ENCODE results near the gene WDR20.

WDR20 gene

DNA sequence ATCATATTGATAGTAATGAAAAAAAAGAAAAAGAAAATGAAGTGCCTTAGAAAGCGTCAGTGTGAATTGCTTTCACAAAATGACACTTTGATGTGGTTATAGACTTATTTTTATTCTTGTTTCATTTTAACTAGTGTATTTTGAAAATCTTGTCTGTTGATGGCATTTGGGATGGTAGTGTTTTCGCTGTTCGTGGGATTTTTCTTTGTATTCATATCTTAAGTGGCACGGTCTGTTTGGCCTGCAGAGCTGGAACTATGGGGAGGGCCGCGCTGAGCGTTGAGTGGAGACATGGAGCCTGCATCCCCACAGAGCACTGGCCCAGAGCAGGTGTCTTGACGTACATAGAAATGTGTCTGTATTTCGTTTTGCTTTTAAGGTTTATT, 61.6 kb downstream of the WDR20 start:
- DNase-seq = no peak

DNA sequence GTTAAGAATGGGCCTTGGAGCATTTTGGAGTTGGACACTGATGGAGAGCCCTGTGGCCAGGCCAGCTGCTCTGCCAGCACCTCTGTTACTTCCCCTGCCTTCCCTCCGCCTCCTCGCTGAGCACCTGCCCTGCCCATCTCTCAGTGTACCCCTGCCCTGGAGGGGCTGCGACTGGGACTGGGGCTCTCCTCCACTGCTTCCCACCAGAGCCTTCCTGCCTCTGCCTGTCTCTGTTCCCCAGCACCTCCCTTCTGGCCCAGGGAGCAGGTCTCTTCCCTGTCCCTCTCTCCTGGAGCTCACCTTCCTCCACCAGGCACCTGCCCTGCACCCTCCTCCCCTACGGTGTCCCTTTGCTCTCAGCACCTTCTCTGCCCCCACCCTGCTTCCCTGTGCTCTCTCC, 62.1 kb downstream of the WDR20 start:
- DNase-seq = no peak

DNA sequence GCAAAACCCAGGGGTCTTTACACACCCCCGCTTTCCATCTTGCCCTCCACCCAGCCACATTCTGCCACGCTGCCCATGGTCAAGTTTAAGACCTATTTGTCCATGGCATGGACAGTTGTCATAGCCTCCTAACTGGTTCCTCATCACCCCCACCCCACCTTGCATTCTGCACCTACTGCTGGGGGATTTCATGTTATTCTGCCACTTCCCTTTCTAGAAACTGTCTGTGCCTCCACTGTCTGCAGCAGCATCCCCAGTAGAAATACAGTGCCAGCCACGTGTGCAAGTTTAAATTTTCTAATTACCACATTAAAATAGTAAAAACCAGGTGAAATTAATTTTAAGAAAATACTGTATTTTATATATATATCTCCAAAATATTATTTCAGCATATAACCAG, 63.2 kb downstream of the WDR20 start:
- no peak for DNase-seq

DNA sequence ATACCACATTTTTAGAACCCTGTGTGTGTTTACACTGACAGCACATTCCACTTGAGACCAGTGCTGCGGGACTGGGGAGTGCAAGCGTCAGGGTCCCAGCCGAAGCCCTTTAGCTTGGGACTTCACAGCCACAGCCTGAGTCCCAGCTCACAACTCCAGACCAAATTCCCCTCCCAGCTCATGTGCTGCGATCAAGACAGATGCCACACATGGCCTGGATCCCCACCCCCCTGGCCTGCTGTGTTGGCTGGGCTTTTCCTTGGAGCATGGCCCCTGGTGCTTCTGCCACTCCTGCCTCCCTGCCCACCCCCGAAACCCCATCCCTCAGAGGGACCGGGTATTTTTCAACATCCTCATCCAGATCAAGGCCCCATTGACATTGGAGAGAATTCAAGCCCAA, 63.7 kb downstream of the WDR20 start:
- no peak for DNase-seq

DNA sequence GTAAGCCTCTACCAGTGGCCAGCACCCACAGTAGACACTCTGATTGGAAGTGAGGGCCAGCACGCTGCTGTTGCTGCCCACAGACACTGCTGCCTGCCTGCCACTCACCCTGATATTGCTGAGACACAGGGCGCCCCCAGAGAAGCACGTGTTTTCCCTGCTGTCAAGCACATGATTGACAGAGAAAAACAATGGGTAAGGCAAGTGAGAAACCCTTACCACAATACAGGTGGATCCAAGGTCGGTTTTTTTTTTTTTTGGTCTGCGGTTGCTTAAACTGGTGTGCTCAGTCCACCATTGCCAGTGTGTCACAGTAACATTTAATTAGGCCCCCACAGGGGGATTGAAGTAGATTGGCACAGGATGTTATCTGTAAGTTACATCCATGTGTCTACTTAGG, 65.9 kb downstream of the WDR20 start:
- DNase-seq = no peak

DNA sequence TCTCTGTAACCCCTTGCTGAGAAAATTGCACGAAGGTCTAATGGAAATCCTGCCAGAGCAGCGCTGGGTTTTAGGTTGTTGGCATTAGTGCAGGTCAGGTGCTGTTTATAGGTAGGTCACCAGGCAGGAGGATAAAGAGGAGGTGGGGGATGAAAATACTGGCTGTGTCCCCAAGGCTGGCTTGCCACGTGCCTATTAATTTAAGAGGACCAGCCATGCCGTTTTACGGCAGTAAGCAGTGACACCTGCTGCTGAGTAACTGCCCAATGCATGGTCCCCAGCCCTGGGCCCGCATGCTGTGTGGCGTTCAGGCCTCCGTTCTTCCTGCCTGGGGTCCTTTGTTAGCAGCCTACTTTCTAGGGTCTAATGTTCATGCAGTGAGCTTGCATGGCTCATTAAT, 67.2 kb downstream of the WDR20 start:
- no peak for DNase-seq

DNA sequence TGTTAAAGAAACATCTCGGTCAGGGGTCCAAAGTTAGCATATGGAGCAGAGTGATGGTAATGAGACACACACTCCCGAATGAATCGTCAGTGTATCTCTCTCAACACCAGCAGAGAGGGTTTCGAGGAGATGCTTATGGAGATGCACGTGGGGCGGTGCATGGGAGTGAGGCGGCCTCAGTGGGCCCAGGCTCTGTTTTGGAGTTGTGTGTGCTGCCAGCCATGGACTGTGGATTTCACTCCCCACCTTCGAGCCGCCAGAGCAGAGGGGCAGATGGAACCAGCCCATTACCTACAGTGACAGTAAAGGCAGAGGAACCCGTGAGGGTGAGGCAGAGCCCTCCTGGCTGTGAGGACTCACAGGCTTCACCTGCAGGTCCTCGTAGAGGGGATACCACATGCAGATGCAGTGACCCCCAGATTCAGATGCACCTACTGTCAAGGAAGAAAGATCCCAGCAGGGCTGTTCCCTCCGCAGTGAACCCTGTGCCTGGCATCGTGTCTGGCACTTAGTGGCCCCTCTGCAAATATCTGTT, 68.2 kb downstream of the WDR20 start:
- DNase-seq = no peak

DNA sequence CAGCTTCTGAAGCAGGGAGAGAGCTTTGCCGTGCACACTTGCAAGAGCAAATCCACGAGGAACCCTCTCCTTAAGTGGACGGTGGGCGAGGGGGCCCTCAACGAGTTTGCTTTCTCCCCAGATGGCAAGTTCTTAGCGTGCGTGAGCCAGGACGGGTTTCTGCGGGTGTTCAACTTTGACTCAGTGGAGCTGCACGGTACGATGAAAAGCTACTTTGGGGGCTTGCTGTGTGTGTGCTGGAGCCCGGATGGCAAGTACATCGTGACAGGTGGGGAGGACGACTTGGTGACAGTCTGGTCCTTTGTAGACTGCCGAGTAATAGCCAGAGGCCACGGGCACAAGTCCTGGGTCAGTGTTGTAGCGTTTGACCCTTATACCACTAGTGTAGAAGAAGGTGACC, 69.0 kb downstream of the WDR20 start:
- no peak for DNase-seq

DNA sequence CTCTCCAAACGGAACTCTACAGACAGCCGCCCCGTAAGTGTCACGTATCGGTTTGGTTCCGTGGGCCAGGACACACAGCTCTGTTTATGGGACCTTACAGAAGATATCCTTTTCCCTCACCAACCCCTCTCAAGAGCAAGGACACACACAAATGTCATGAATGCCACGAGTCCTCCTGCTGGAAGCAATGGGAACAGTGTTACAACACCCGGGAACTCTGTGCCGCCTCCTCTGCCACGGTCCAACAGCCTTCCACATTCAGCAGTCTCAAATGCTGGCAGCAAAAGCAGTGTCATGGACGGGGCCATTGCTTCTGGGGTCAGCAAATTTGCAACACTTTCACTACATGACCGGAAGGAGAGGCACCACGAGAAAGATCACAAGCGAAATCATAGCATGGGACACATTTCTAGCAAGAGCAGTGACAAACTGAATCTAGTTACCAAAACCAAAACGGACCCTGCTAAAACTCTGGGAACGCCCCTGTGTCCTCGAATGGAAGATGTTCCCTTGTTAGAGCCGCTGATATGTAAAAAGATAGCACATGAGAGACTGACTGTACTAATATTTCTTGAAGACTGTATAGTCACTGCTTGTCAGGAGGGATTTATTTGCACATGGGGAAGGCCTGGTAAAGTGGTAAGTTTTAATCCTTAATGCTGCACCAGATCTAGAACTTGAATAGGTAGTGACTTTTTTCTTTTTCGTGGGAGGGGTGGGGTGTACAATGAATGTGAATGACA, 69.7 kb downstream of the WDR20 start:
- DNase-seq = no peak

DNA sequence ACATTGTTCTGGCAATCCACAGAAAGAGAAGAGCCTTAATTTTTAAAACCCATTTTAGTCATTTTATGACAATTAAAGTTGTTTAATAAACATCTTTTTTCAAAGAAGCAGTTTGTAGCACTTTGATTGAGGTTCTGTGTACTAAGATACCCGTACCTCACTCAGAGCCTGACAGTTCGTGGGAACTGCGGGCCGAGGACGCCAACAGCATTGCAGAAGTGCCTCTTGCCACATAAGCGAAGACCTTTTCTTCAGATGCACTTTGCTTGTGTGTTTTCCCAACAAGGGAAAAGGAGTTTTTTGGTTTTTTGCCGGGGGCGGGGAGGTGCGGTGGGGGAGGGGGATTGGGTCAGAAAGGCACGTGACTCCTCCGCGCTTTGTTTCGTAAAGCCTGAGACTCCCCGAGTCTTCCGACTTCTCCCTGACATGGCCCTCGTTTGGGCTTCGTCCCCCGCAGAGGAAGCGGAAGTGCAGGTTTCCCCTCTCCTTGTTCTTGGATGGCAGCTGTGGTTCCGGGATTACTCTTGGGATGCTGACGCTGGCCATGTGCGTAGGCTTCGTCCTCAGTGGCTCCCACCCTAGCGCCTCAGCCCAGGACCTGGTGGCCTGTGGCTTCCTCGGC, 70.8 kb downstream of the WDR20 start:
- no peak for DNase-seq

DNA sequence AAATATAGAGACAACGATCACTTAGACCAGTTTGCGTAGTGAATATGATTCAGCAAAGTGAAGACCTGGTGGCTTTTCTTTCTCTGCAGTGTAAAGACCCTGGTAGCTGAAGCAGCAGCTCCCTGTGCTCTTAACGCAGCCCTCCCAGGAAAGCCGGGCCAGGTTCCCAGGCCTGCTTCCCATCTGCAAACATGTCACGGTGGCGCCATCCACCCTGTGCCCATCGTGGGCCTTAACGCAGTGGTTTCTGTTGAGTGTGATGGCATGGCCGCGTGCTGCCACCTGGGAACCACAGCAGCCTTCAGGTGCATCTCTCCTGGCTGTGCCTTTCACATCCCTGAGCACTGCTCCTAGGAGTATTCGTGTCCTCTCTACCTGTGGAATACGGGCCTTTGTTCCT, 71.5 kb downstream of the WDR20 start:
- no peak for DNase-seq

DNA sequence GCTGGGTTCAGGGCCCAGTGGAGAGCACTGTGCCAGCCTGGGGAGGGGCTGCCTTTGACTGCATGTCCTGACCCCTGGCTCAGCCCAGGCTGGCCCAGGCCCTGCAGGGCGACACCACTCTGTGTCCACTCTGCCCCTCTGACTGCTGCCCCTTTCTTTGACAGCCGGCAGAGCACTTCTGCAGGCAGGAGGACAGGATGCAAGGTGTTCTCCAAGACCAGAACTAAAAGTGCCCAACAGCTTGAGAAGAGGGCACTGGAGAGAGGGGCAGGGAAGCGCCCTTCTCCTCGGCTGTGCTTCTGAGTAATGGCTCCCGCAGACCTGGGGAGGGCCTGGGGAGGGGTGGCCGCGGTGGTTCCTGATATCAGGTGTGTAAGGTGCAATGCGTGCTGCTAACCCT, 72.7 kb downstream of the WDR20 start:
- DNase-seq = no peak

DNA sequence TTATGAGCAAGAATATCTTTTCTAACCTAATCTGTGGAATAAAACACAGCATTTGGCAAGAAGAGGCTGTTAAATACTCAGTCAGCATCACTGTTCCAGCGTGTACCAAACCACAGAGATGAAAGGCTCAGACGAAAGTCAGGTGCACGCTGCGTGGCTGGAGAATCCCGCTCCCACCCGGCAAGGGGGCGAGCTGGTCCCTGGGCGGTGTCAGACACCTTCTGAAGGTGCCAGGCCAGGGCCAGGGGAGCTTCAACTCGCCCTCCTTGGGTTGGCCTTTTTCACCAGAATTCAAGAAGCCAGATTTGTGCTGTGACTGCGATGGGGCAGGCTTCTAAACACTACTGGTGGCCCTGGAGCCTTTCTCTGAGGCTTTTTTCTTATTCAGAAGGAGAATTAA, 73.1 kb downstream of the WDR20 start:
- DNase-seq = no peak

DNA sequence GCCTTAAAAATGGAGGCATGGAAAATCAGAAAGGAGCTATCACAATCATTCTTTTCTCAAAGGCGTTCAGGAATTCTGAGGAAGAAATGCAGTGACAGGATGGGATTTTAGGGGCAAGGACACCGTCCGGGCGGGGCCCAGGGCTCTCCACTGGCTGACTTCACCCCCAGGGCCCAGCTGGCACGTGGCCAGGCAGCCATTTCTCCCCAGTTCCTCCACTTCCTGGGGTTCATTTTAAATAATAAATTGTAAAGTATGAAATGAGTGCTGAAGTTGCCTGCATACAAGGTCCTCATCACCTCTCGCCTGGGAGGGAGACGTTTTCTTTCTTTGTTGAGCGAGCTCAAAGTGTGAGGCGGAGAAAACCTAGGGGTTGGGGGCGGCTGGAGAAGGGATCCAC, 73.8 kb downstream of the WDR20 start:
- DNase-seq = no peak

DNA sequence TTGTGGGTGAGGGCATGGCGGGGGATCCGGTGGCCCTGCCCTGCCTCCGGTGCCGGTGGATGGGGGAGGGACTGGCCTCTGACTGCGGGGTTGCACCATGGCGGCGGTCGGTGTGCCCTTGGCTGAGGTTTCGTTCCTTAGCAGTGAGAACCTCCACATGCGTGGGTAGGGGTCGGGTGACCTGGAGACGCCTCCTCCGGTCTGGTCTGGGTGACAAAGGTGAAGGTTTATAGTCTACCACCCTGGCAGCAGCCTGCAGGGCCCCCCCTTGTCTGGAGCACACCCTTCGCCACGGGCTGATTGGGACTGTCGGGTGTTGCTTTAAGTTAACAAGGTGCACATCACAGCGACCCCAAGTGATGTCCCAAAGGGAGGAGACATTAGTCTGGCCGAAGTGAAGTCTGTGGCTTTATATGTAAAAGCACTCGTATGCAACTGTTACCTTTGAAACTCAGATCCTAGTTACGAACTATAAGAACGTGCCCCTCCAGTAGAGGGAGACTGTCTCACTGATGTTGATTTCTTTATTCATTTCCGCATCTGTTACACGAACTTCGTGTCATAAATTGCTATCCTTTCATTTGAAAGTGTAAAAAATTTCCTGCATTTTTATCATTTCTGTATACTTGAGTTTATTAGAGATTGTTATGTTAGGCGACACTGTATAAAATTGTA, 74.4 kb downstream of the WDR20 start:
- no peak for DNase-seq

DNA sequence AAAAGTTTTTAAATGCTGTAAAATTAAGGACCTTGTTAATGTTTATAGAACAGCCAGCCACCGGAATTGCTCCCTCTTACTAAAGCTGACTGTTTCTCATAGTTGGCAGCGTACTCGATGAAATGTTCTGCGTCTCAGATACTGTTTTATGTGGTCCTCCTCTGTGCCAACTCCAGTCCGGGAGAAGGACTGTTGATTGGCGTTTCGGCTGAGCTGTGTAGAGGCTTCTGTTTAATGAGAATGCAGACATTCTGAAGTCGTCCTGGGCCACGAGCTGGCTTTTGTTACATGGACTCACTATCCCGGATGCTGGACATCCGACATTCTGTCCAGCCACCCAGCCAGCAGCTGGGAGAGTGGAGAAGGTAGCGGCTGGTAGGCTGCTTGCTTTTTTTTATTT, 75.4 kb downstream of the WDR20 start:
- DNase-seq = no peak

DNA sequence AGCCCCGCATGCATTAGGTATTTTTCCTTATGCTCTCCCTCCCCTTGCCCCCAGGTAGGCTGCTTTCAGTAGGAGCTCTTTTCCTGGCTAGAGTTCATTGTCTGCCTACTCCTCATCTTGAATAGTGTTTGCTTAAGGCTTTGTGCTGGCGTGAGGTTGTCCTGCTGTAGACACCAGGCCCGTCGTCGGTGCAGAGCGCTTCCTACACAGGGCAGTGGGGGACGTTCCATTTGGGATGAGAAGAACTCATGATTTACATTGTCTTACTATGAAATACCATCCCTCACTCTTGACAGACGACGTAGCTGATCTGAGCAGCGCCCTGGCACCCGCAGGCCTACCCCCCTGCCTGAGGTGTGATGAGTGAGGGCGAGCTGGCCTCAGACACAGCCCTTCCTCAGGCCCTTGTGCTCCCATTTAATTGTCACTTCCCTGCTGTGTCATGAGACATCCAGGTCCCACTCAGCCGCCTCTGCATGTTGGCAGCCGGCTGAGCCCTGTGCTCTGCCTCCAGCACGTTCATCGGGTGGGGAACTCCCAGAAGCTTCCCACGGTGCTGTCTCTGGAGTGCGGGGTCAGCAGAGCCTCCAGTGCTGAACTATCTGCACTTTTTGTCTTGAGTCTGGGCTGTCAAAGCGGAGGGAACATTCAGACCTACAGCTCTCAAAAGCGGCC, 76.0 kb downstream of the WDR20 start:
- no peak for DNase-seq

DNA sequence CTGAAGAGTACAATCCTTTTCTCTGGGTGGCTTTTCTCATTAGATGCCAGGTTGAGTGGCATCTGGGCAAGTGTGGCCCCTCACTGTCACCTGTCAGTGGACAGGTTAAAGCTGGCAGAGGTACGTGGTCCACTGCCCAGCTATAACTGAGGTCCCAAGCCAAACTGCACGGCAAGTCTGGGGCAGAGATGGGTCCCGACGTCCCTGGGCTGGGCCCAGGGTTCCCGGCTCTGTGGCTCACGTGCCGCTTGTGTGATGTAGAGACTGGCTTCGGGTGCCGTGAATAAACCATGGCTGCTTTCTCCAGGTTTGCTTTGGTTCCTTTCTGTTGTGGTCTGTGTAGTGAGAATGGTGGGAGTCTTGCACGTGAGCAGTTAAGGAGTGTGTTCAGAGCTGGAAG, 77.7 kb downstream of the WDR20 start:
- no peak for DNase-seq

DNA sequence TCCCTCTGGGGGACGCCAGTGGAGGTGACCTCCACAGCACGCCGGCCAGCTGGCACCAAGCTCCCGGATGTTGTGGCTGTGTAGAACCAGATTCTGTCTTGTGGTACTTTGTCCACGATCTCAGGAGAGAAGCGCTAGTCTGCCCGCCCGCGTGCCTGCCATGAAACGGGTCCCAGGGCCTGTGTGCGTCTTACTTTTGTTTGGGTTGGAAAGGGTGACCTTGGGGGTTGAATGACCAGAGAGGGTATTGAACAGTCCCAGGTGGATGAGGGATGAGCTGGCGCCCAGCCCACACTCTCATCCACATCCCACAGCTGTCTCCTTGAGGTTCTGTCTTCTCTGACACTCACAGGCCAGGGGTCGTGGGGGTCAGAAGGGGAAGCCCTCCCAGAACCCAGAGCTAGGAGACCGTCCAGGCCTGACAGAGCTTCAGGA, 78.3 kb downstream of the WDR20 start:
- DNase-seq = no peak

DNA sequence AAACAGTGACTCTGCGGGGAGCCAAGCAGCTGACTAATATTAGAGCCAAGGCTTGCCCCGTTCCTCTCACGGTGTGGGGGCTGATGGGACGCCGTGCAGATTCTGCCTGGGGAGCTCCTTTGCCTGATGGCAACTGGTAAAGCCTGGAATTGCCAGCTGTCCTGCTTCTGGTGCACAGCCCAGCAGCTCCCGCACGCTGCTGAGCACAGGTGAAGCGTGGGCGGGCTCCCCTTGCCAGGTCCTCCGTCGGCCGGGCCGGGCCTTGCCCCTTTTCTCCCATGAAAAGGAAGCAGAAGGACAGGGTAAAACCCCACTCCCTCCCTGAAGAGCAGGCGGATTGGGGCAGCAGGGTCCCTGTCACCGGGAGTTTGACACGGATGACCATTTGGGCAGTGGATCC, 79.0 kb downstream of the WDR20 start:
- DNase-seq = no peak

DNA sequence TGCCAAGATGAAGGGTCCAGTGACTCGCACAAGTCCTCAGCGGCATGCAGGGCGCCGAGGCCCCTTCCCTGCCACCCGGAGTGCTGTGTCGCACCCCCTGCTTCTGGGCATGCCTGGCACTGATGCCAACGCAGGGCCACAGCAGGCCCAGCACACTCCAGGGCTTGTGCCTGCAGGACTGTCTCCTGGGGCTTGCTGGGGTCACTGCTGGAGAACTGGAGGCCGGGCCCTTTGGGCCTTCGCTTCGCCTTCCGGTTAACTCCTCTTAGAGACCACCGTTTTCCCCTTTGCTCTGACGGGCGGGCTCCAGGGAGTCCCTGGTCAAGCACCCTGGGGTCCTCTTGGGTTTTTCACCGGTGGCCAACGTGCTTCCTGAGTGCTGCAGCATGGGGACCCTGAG, 79.6 kb downstream of the WDR20 start:
- DNase-seq = no peak

DNA sequence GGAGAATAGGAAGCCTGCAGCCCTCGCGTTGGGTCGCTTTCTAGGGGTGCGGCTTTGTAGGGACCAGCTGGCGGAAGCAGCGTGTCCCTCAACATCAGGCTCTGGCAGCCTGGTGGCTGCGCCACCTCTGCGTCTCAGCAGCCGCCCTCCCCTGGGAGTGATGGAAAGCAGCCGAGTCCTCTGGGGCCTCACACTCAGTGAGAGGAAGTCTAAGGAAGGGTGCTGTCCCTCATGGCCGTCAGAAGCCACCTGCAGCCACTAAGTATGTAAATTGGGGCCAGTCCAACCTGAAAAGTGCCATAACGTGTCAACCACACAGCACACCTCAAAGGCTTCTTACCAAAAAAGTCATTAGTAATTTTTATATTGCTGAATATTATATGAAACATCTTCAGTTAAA, 80.3 kb downstream of the WDR20 start:
- DNase-seq = no peak

DNA sequence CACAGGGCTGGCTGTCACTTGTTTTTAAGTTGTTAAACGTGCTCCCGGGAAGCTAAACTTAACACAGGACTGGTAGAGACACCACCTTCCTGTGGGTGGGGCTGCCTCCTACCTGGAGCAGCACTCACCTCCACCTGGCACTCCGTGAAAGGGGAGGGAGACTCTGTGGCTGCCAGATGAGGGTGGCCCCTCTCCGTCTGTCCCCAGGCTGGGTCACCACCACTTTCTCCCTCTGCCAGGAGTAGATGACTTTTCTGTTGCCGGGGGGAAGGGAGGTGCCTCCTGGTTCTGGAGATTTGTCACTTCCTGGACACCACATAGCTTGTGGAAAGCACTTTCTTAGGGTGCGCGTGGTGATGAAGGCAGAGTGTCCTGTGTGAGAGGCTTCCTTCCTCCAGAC, 81.3 kb downstream of the WDR20 start:
- no peak for DNase-seq

All from hematopoietic multipotent progenitor cell treated with erythropoietin and hydrocortisone succinate and interleukin-3 and kit ligand, for 8 days (in vitro differentiated cells).